Measurements from ENCODE around the gene CNN2. TPM values are rescaled to one million over a fixed set of nuclear protein-coding genes. Genes with fewer than 3 reads are reported as not detected.

CNN2 gene
- total RNA-seq: 100 to 1,000 TPM; 123 to 130 TPM

GRCh38 chr19:1025960-1026782, at the start of gene CNN2:
CNN2 (plus strand) TSS chr19:1026608; CDS start chr19:1026662, 54 bp downstream.
- H3K36me3 Mint-ChIP-seq: peaks cover 14% of the 10 kb centered on the region
- H3K4me3 Mint-ChIP-seq: peak within 1 kb of the TSS; percentile 92
- no peaks in the 10 kb centered on the region for H3K9me3 Mint-ChIP-seq
- H3K4me1 Mint-ChIP-seq (ENCODE audit: low read depth): peaks cover 32% of the 10 kb centered on the region
- peaks cover 2% of the 10 kb centered on the region for H3K27me3 Mint-ChIP-seq
- DNase-seq: peak; percentile 79
- intact Hi-C loops (cut with micrococcal nuclease): no loop called here
- CTCF ChIA-PET: interaction anchor here (0.9 to 2.1 kb wide), 4 partner anchors 12 to 218 kb away, joined by 3 to 8 read pairs (median 4); partner anchors contain the start of gene ARHGAP45
- POLR2A ChIA-PET: interaction anchor here (0.6 to 5.4 kb wide), 4 partner anchors 12 to 243 kb away, joined by 3 to 23 read pairs (median 5); partner anchors contain the start of genes ABCA7, ARHGAP45 and CIRBP
- peak within 1 kb of the TSS; percentile 86 for H3K27ac Mint-ChIP-seq

GRCh38 chr19:977058-977464, 49.3 kb upstream of the CNN2 start:
- Mint-ChIP-seq H3K36me3 (peaks cover 5% of the 10 kb centered on the region), H3K4me1 (ENCODE audit: low read depth) (no peaks in the 10 kb centered on the region), H3K9me3 (no peaks in the 10 kb centered on the region), H3K27ac (no peak overlapping the region), H3K4me3 (no peak overlapping the region), H3K27me3 (no peaks in the 10 kb centered on the region)
- CTCF ChIA-PET: no interaction called here
- POLR2A ChIA-PET: no interaction called here
- intact Hi-C loops (cut with micrococcal nuclease): no loop called here
- DNase-seq: no peak

DNA sequence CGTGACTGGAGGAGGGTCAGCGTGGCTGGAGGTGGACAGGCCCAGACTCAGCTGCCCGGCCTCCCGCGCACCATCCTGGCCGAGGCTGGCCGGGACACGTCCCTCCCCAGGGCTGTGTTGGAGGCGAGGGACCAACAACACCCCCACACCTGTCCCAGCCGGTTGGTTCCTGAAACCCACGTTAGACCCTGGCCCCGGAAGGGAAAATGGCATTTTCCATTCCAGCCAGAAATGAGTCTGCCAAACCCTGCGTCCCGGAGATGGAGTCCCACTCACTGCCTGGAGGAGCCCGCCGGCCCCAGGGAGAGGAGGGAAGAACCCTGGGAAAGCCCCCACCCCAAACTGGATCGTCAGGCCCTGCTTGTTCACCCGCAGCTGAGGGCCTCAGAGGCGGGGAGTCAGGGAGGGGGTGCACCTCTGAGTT, 47.1 kb upstream of the CNN2 start:
- H3K27me3 Mint-ChIP-seq: no peaks in the 10 kb centered on the region
- ChIA-PET CTCF (no interaction called here), POLR2A (no interaction called here)
- H3K9me3 Mint-ChIP-seq: no peaks in the 10 kb centered on the region
- intact Hi-C loops (cut with micrococcal nuclease): no loop called here
- H3K4me1 Mint-ChIP-seq (ENCODE audit: low read depth): peaks cover 7% of the 10 kb centered on the region
- no peak overlapping the region for H3K27ac Mint-ChIP-seq
- no peak overlapping the region for H3K4me3 Mint-ChIP-seq
- DNase-seq: no peak
- peaks cover 2% of the 10 kb centered on the region for H3K36me3 Mint-ChIP-seq

GRCh38 chr19:980133-980998, 46.0 kb upstream of the CNN2 start:
- no peak overlapping the region for H3K27ac Mint-ChIP-seq
- H3K27me3 Mint-ChIP-seq: no peaks in the 10 kb centered on the region
- ChIA-PET CTCF (interaction anchor here (0.7 to 6.9 kb wide), 3 partner anchors 59 to 152 kb away, joined by 3 to 189 read pairs (median 12); no protein-coding TSS in a partner anchor), POLR2A (interaction anchor here (1.5 kb wide), 1 partner anchor 57 kb away, joined by 5 read pairs; no protein-coding TSS in a partner anchor)
- no peak for DNase-seq
- H3K9me3 Mint-ChIP-seq: no peaks in the 10 kb centered on the region
- H3K4me1 Mint-ChIP-seq (ENCODE audit: low read depth): peaks cover 12% of the 10 kb centered on the region
- no peak overlapping the region for H3K4me3 Mint-ChIP-seq
- intact Hi-C loops (cut with micrococcal nuclease): loop anchor here (5.0 kb wide), 1 partner anchor 118 kb away; no protein-coding TSS in a partner anchor
- peaks cover 2% of the 10 kb centered on the region for H3K36me3 Mint-ChIP-seq

GRCh38 chr19:982567-983170, 43.7 kb upstream of the CNN2 start:
- POLR2A ChIA-PET: no interaction called here
- peaks cover 4% of the 10 kb centered on the region for H3K36me3 Mint-ChIP-seq
- DNase-seq: peak; percentile 83
- intact Hi-C loops (cut with micrococcal nuclease): loop anchor here (5.0 kb wide), 1 partner anchor 120 kb away; no protein-coding TSS in a partner anchor
- no peak overlapping the region for H3K27ac Mint-ChIP-seq
- no peaks in the 10 kb centered on the region for H3K9me3 Mint-ChIP-seq
- H3K27me3 Mint-ChIP-seq: no peaks in the 10 kb centered on the region
- H3K4me3 Mint-ChIP-seq: no peak overlapping the region
- CTCF ChIA-PET: interaction anchor here (1.2 to 6.9 kb wide), 12 partner anchors 12 to 212 kb away, joined by 3 to 189 read pairs (median 6); partner anchors contain the start of genes MED16 and RNU6-9
- H3K4me1 Mint-ChIP-seq (ENCODE audit: low read depth): peaks cover 20% of the 10 kb centered on the region

GRCh38 chr19:984165-984967, 42.0 kb upstream of the CNN2 start, which contains the start of gene WDR18:
WDR18 (plus strand) TSS chr19:984345; CDS start chr19:984354, 9 bp downstream.
- POLR2A ChIA-PET: interaction anchor here (0.6 to 2.2 kb wide), 13 partner anchors 12 to 452 kb away, joined by 3 to 21 read pairs (median 3); partner anchors contain the start of gene RNU6-2

GRCh38 chr19:986083-986482, 40.3 kb upstream of the CNN2 start:
- peak overlapping the region; percentile 52 for H3K4me3 Mint-ChIP-seq
- H3K36me3 Mint-ChIP-seq: peaks cover 6% of the 10 kb centered on the region
- intact Hi-C loops (cut with micrococcal nuclease): no loop called here
- H3K4me1 Mint-ChIP-seq (ENCODE audit: low read depth): peaks cover 20% of the 10 kb centered on the region
- no peak overlapping the region for H3K27ac Mint-ChIP-seq
- H3K9me3 Mint-ChIP-seq: no peaks in the 10 kb centered on the region
- H3K27me3 Mint-ChIP-seq: no peaks in the 10 kb centered on the region
- DNase-seq: no peak
- ChIA-PET POLR2A (interaction anchor here (0.8 kb wide), 1 partner anchor 61 kb away, joined by 3 read pairs; no protein-coding TSS in a partner anchor), CTCF (interaction anchor here (1.1 to 6.9 kb wide), 2 partner anchors 65 to 121 kb away, joined by 3 to 189 read pairs; no protein-coding TSS in a partner anchor)

More at GRCh38 chr19:984165-984967, 42.0 kb upstream of the CNN2 start, which contains the start of gene WDR18:
- H3K27me3 Mint-ChIP-seq: no peaks in the 10 kb centered on the region
- peak within 1 kb of the TSS; percentile 90 for H3K27ac Mint-ChIP-seq
- CTCF ChIA-PET: interaction anchor here (0.6 to 6.9 kb wide), 19 partner anchors 14 to 373 kb away, joined by 3 to 189 read pairs (median 5); partner anchors contain the start of genes ATP5F1D, MED16 and RNU6-9
- intact Hi-C loops (cut with micrococcal nuclease): loop anchor here (1.0 to 5.0 kb wide), 3 partner anchors 59 to 122 kb away; no protein-coding TSS in a partner anchor
- H3K9me3 Mint-ChIP-seq: no peaks in the 10 kb centered on the region
- H3K36me3 Mint-ChIP-seq: peaks cover 4% of the 10 kb centered on the region
- peak; percentile 94 for DNase-seq
- peaks cover 20% of the 10 kb centered on the region for H3K4me1 Mint-ChIP-seq (ENCODE audit: low read depth)
- peak within 1 kb of the TSS; percentile 94 for H3K4me3 Mint-ChIP-seq

GRCh38 chr19:988081-988480, 38.3 kb upstream of the CNN2 start:
- ChIA-PET POLR2A (no interaction called here), CTCF (interaction anchor here (1.1 to 1.5 kb wide), 2 partner anchors 9 to 11 kb away, joined by 3 read pairs; no protein-coding TSS in a partner anchor)
- Mint-ChIP-seq H3K4me3 (no peak overlapping the region), H3K4me1 (ENCODE audit: low read depth) (peaks cover 20% of the 10 kb centered on the region), H3K9me3 (no peaks in the 10 kb centered on the region), H3K36me3 (peaks cover 9% of the 10 kb centered on the region), H3K27me3 (no peaks in the 10 kb centered on the region), H3K27ac (no peak overlapping the region)
- no peak for DNase-seq
- intact Hi-C loops (cut with micrococcal nuclease): no loop called here

GRCh38 chr19:988510-988909, 37.9 kb upstream of the CNN2 start:
- no peak overlapping the region for H3K27ac Mint-ChIP-seq
- no peaks in the 10 kb centered on the region for H3K9me3 Mint-ChIP-seq
- ChIA-PET CTCF (interaction anchor here (0.6 to 1.5 kb wide), 4 partner anchors 9 to 134 kb away, joined by 3 to 5 read pairs (median 3); no protein-coding TSS in a partner anchor), POLR2A (no interaction called here)
- no peaks in the 10 kb centered on the region for H3K27me3 Mint-ChIP-seq
- no peak overlapping the region for H3K4me3 Mint-ChIP-seq
- peaks cover 9% of the 10 kb centered on the region for H3K36me3 Mint-ChIP-seq
- intact Hi-C loops (cut with micrococcal nuclease): no loop called here
- peaks cover 20% of the 10 kb centered on the region for H3K4me1 Mint-ChIP-seq (ENCODE audit: low read depth)
- DNase-seq: no peak

- Mint-ChIP-seq H3K9me3 (no peaks in the 10 kb centered on the region), H3K27ac (no peak overlapping the region), H3K36me3 (peaks cover 7% of the 10 kb centered on the region), H3K27me3 (no peaks in the 10 kb centered on the region), H3K4me1 (ENCODE audit: low read depth) (peaks cover 13% of the 10 kb centered on the region), H3K4me3 (no peak overlapping the region)
- POLR2A ChIA-PET: no interaction called here
- DNase-seq: no peak
- CTCF ChIA-PET: interaction anchor here (1.5 kb wide), 1 partner anchor 9 kb away, joined by 3 read pairs; no protein-coding TSS in a partner anchor
- intact Hi-C loops (cut with micrococcal nuclease): no loop called here
These were observed 36.9 kb upstream of the CNN2 start for GRCh38 chr19:989381-990081.

Data from activated CD4-positive, alpha-beta memory T cell treated with anti-CD3 and anti-CD28 coated beads for 36 hours (primary cell).